ENCODE data around the gene ARHGAP22.

ARHGAP22 gene

GRCh38 chr10:48536916-48537890 lies 67.7 kb downstream of the ARHGAP22 start:
- Histone ChIP-seq H3K27ac (ENCODE audit: low read depth, low read length) (no peak overlapping the region), H3K4me3 (ENCODE audit: low read depth in 1 of 5, low read length in 5 of 5) (no peak overlapping the region), H3K9me3 (ENCODE audit: control insufficient read depth in 5 of 5, low read length in 5 of 5) (peaks cover 0 to 7% (median 0%) of the 10 kb centered on the region in 5 donors), H3K27me3 (ENCODE audit: control insufficient read depth in 5 of 5, insufficient read depth in 4 of 5, low read length in 5 of 5) (no peaks in the 10 kb centered on the region), H3K9ac (ENCODE audit: low read length in 5 of 5) (no peak overlapping the region), H3K36me3 (ENCODE audit: control insufficient read depth in 5 of 5, insufficient read depth in 5 of 5, low read length in 5 of 5) (peaks cover 0 to 3% (median 0%) of the 10 kb centered on the region in 5 donors), H3K4me1 (ENCODE audit: control insufficient read depth in 5 of 5, insufficient read depth in 5 of 5, low read length in 5 of 5) (no peaks in the 10 kb centered on the region)

- peaks cover 0 to 7% (median 0%) of the 10 kb centered on the region in 5 donors for H3K9me3 ChIP-seq (ENCODE audit: control insufficient read depth in 5 of 5, low read length in 5 of 5)
- no peak overlapping the region for H3K9ac ChIP-seq (ENCODE audit: low read length in 5 of 5)
- no peak overlapping the region for H3K4me3 ChIP-seq (ENCODE audit: low read depth in 1 of 5, low read length in 5 of 5)
- no peaks in the 10 kb centered on the region for H3K4me1 ChIP-seq (ENCODE audit: control insufficient read depth in 5 of 5, insufficient read depth in 5 of 5, low read length in 5 of 5)
- H3K36me3 ChIP-seq (ENCODE audit: control insufficient read depth in 5 of 5, insufficient read depth in 5 of 5, low read length in 5 of 5): peaks cover 0 to 3% (median 0%) of the 10 kb centered on the region in 5 donors
- no peak overlapping the region for H3K27ac ChIP-seq (ENCODE audit: low read depth, low read length)
- no peaks in the 10 kb centered on the region for H3K27me3 ChIP-seq (ENCODE audit: control insufficient read depth in 5 of 5, insufficient read depth in 4 of 5, low read length in 5 of 5)
Measured at GRCh38 chr10:48536156-48536500, 68.7 kb downstream of the ARHGAP22 start.

- H3K27me3 ChIP-seq (ENCODE audit: control insufficient read depth in 5 of 5, insufficient read depth in 4 of 5, low read length in 5 of 5): no peaks in the 10 kb centered on the region
- peaks cover 0 to 7% (median 0%) of the 10 kb centered on the region in 5 donors for H3K9me3 ChIP-seq (ENCODE audit: control insufficient read depth in 5 of 5, low read length in 5 of 5)
- H3K9ac ChIP-seq (ENCODE audit: low read length in 5 of 5): no peak overlapping the region
- H3K4me1 ChIP-seq (ENCODE audit: control insufficient read depth in 5 of 5, insufficient read depth in 5 of 5, low read length in 5 of 5): no peaks in the 10 kb centered on the region
- no peak overlapping the region for H3K4me3 ChIP-seq (ENCODE audit: low read depth in 1 of 5, low read length in 5 of 5)
- no peak overlapping the region for H3K27ac ChIP-seq (ENCODE audit: low read depth, low read length)
- H3K36me3 ChIP-seq (ENCODE audit: control insufficient read depth in 5 of 5, insufficient read depth in 5 of 5, low read length in 5 of 5): peaks cover 0 to 3% (median 0%) of the 10 kb centered on the region in 5 donors
Measured at GRCh38 chr10:48535416-48536155, 69.3 kb downstream of the ARHGAP22 start.

DNA sequence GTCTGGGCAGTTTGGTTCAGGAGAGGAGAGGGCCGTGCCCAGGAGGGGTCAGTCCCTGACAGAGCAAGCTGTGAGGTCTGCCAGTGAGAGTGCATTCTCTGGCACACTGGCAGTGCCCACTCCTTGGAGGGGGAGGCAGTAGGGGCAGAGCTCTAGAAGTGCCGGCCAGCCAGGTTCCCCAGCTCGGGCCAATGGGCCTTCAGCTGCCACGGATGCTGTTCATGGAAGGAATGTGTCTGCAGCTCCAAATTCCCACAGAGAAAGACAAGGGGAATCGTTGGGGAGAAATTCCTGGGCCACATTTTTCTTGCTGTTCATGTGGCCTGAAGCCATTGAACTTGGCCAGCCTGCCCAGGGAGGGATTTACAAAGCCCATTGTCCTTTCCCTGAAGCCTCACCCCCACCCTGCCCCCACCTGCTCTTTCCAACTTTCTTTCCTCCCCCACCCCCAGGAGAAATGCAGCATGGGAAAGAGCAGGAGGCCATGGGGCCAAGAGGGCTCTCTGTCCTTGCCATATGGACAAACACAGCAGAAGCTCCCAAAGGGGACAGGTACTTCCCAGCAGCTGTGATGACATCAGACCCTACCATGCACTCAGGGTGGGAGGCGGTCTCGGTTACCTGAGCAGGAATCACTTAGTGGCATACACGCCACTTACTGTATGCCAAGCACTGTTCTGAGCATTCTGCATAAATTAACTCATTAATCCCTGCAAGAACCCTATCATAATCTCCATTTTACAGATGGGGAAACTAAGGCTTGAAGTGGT lies 70.7 kb downstream of the ARHGAP22 start:
- H3K4me3 ChIP-seq (ENCODE audit: low read depth in 1 of 5, low read length in 5 of 5): no peak overlapping the region
- H3K27me3 ChIP-seq (ENCODE audit: control insufficient read depth in 5 of 5, insufficient read depth in 4 of 5, low read length in 5 of 5): no peaks in the 10 kb centered on the region
- peaks cover 0 to 7% (median 0%) of the 10 kb centered on the region in 5 donors for H3K9me3 ChIP-seq (ENCODE audit: control insufficient read depth in 5 of 5, low read length in 5 of 5)
- H3K9ac ChIP-seq (ENCODE audit: low read length in 5 of 5): no peak overlapping the region
- no peaks in the 10 kb centered on the region for H3K4me1 ChIP-seq (ENCODE audit: control insufficient read depth in 5 of 5, insufficient read depth in 5 of 5, low read length in 5 of 5)
- no peak overlapping the region for H3K27ac ChIP-seq (ENCODE audit: low read depth, low read length)
- H3K36me3 ChIP-seq (ENCODE audit: control insufficient read depth in 5 of 5, insufficient read depth in 5 of 5, low read length in 5 of 5): peaks cover 0 to 3% (median 0%) of the 10 kb centered on the region in 5 donors

- H3K27ac ChIP-seq (ENCODE audit: low read depth, low read length): no peak overlapping the region
- H3K27me3 ChIP-seq (ENCODE audit: control insufficient read depth in 5 of 5, insufficient read depth in 4 of 5, low read length in 5 of 5): no peaks in the 10 kb centered on the region
- H3K4me1 ChIP-seq (ENCODE audit: control insufficient read depth in 5 of 5, insufficient read depth in 5 of 5, low read length in 5 of 5): no peaks in the 10 kb centered on the region
- H3K4me3 ChIP-seq (ENCODE audit: low read depth in 1 of 5, low read length in 5 of 5): no peak overlapping the region
- H3K9me3 ChIP-seq (ENCODE audit: control insufficient read depth in 5 of 5, low read length in 5 of 5): peaks cover 0 to 7% (median 0%) of the 10 kb centered on the region in 5 donors
- peaks cover 0 to 3% (median 0%) of the 10 kb centered on the region in 5 donors for H3K36me3 ChIP-seq (ENCODE audit: control insufficient read depth in 5 of 5, insufficient read depth in 5 of 5, low read length in 5 of 5)
- H3K9ac ChIP-seq (ENCODE audit: low read length in 5 of 5): no peak overlapping the region
Measured at GRCh38 chr10:48533540-48533939, 71.3 kb downstream of the ARHGAP22 start.

GRCh38 chr10:48531486-48531885 lies 73.4 kb downstream of the ARHGAP22 start:
- H3K9ac ChIP-seq (ENCODE audit: low read length in 5 of 5): no peak overlapping the region
- H3K27me3 ChIP-seq (ENCODE audit: control insufficient read depth in 5 of 5, insufficient read depth in 4 of 5, low read length in 5 of 5): no peaks in the 10 kb centered on the region
- H3K4me3 ChIP-seq (ENCODE audit: low read depth in 1 of 5, low read length in 5 of 5): no peak overlapping the region
- no peak overlapping the region for H3K27ac ChIP-seq (ENCODE audit: low read depth, low read length)
- peaks cover 0 to 5% (median 0%) of the 10 kb centered on the region in 5 donors for H3K9me3 ChIP-seq (ENCODE audit: control insufficient read depth in 5 of 5, low read length in 5 of 5)
- no peaks in the 10 kb centered on the region for H3K36me3 ChIP-seq (ENCODE audit: control insufficient read depth in 5 of 5, insufficient read depth in 5 of 5, low read length in 5 of 5)
- H3K4me1 ChIP-seq (ENCODE audit: control insufficient read depth in 5 of 5, insufficient read depth in 5 of 5, low read length in 5 of 5): no peaks in the 10 kb centered on the region

DNA sequence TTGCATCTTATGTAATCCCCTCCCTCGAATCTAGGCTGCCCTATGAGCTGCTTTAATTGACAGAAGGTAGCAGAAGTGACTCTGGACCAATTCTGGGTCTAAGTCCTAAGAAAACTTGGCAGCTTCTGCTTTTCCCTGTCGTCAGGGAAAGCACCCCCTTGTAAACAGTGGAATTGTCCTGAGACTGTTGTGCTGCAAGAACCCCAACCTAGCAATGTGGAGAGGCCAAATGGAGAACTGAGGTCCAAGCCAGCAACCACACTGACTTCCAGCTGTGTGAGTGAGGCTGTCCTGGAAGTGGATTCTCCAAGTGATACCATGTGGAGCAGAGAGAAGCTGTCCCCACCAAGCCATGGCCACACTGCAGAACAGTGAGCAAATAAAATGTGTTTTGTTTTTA lies 75.5 kb downstream of the ARHGAP22 start:
- H3K27me3 ChIP-seq (ENCODE audit: control insufficient read depth in 5 of 5, insufficient read depth in 4 of 5, low read length in 5 of 5): no peaks in the 10 kb centered on the region
- no peaks in the 10 kb centered on the region for H3K36me3 ChIP-seq (ENCODE audit: control insufficient read depth in 5 of 5, insufficient read depth in 5 of 5, low read length in 5 of 5)
- H3K9ac ChIP-seq (ENCODE audit: low read length in 5 of 5): no peak overlapping the region
- no peaks in the 10 kb centered on the region for H3K4me1 ChIP-seq (ENCODE audit: control insufficient read depth in 5 of 5, insufficient read depth in 5 of 5, low read length in 5 of 5)
- no peak overlapping the region for H3K4me3 ChIP-seq (ENCODE audit: low read depth in 1 of 5, low read length in 5 of 5)
- no peak overlapping the region for H3K27ac ChIP-seq (ENCODE audit: low read depth, low read length)
- H3K9me3 ChIP-seq (ENCODE audit: control insufficient read depth in 5 of 5, low read length in 5 of 5): peaks cover 0 to 2% (median 0%) of the 10 kb centered on the region in 5 donors

DNA sequence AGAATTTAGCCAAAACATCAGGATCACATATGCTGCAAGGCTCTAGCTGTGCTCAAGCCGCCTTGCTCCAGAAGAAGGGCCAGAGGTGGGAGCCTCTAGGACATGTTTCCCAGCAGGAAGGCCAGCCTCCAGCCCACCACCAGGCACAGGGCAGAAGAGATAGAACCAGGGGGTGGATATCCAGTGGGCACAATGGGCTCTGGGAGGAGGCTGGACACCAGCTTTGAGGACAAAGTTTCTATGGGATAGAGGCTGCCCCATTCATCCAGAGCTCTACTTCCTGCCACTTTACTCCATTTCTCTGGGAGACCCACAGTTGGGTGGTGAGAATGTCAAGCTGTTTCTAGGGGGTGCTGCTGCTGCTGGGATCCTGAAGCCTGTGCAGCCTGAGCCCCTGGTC lies 77.1 kb downstream of the ARHGAP22 start:
- Histone ChIP-seq H3K27me3 (ENCODE audit: control insufficient read depth in 5 of 5, insufficient read depth in 4 of 5, low read length in 5 of 5) (peaks cover 0 to 3% (median 0%) of the 10 kb centered on the region in 5 donors), H3K4me3 (ENCODE audit: low read depth in 1 of 5, low read length in 5 of 5) (no peak overlapping the region), H3K4me1 (ENCODE audit: control insufficient read depth in 5 of 5, insufficient read depth in 5 of 5, low read length in 5 of 5) (peaks cover 0 to 12% (median 10%) of the 10 kb centered on the region in 5 donors), H3K36me3 (ENCODE audit: control insufficient read depth in 5 of 5, insufficient read depth in 5 of 5, low read length in 5 of 5) (no peaks in the 10 kb centered on the region), H3K27ac (ENCODE audit: low read depth, low read length) (no peak overlapping the region), H3K9ac (ENCODE audit: low read length in 5 of 5) (no peak overlapping the region), H3K9me3 (ENCODE audit: control insufficient read depth in 5 of 5, low read length in 5 of 5) (peaks cover 0 to 2% (median 0%) of the 10 kb centered on the region in 5 donors)

DNA sequence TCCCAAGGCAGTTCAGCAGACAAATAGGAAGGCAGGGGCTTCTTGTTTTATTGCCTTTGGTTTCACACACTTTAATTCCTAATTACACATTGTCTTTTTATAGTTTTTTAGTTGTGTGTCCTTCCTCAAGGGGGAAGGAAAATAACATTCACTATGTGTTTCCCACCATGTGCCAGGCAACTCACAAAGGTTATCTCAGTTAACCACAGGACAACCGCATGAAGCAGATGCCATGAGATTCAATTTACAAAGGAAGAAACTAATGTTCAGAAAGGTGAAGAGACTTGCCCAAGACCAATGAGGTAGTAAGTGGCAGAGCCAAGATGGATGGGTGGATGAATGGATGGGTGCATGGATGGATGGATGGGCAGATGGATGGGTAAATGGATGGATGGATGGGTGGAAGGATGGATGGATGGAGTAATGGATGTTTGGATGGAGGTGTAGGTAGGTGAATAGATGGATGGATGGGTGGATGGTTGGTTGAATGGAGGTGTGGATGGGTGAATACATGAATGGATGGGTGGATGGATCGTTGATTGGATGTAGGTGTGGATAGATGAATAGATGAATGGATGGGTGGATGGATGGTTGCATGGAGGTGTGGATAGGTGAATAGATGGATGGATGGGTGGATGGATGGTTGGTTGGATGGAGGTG lies 77.9 kb downstream of the ARHGAP22 start:
- Histone ChIP-seq H3K27me3 (ENCODE audit: control insufficient read depth in 5 of 5, insufficient read depth in 4 of 5, low read length in 5 of 5) (peaks cover 0 to 8% (median 3%) of the 10 kb centered on the region in 5 donors), H3K4me3 (ENCODE audit: low read depth in 1 of 5, low read length in 5 of 5) (no peak overlapping the region), H3K9ac (ENCODE audit: low read length in 5 of 5) (no peak overlapping the region), H3K27ac (ENCODE audit: low read depth, low read length) (no peak overlapping the region), H3K9me3 (ENCODE audit: control insufficient read depth in 5 of 5, low read length in 5 of 5) (peaks cover 0 to 2% (median 0%) of the 10 kb centered on the region in 5 donors), H3K36me3 (ENCODE audit: control insufficient read depth in 5 of 5, insufficient read depth in 5 of 5, low read length in 5 of 5) (no peaks in the 10 kb centered on the region), H3K4me1 (ENCODE audit: control insufficient read depth in 5 of 5, insufficient read depth in 5 of 5, low read length in 5 of 5) (peaks cover 0 to 12% (median 10%) of the 10 kb centered on the region in 5 donors)
